Body of pancreas (tissue), 4 donors: Measurements from ENCODE around the gene IRS1.

Experiments used
- POLR2A ChIP-seq, 3 donors: fragments of 450-650 bp; IDR thresholded peaks; one replicate each; pipeline ENCODE4 v1.6.1; 2016; ENCODE audit warnings: antibody characterized with exemption in 3 of 3, mild to moderate bottlenecking in 2 of 3
- TF ChIP-seq, protein P1 (sequence below), 7 experiments: fragments of 450-650 bp in 4 of 7; fragments of 200-600 bp in 3 of 7; sonication (generic) in 3 of 7; IDR thresholded peaks; one replicate each; pipeline ENCODE4 v1.5.1; 2016 to 2019; ENCODE audit warnings: antibody characterized with exemption in 7 of 7

DNA sequence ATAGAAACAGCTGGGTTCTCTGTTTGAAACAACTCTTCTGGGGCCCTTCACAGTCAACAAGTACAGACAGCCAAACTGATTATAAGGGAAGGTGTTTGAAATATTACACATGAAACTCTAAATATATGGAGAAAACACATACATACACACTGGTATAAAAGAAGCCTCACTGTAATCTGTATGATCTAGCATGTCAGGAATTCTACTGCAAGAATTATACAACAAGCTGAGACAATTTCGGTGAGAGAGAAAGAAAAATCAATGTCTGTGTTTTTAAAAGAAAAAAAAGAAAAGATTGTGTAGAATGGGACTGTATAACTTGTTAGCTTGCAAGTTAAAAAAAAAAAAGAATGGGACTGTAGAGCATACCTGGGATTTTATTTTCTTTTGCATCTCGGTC is 26.3 kb downstream of the IRS1 start:
- TF ChIP-seq, protein P1, sequence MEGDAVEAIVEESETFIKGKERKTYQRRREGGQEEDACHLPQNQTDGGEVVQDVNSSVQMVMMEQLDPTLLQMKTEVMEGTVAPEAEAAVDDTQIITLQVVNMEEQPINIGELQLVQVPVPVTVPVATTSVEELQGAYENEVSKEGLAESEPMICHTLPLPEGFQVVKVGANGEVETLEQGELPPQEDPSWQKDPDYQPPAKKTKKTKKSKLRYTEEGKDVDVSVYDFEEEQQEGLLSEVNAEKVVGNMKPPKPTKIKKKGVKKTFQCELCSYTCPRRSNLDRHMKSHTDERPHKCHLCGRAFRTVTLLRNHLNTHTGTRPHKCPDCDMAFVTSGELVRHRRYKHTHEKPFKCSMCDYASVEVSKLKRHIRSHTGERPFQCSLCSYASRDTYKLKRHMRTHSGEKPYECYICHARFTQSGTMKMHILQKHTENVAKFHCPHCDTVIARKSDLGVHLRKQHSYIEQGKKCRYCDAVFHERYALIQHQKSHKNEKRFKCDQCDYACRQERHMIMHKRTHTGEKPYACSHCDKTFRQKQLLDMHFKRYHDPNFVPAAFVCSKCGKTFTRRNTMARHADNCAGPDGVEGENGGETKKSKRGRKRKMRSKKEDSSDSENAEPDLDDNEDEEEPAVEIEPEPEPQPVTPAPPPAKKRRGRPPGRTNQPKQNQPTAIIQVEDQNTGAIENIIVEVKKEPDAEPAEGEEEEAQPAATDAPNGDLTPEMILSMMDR (IDR thresholded peaks at IDR 0.05), result no peak
- no peak for TF ChIP-seq POLR2A (IDR thresholded peaks at IDR 0.05)
